Mesendoderm (in vitro differentiated cells): ENCODE measurements around the gene BICDL1. TPM values are rescaled to one million over a fixed set of nuclear protein-coding genes. Genes with fewer than 3 reads are reported as not detected.

Experiments
- DNase-seq: peaks from one replicate; pipeline ENCODE4 v3.0.0; 2013
- H2AK5ac ChIP-seq: 2 replicates; pipeline ENCODE4 v1.6.1; 2013; ENCODE audit warnings: low read length, inconsistent platforms
- H2BK120ac ChIP-seq: 2 replicates; pipeline ENCODE4 v1.6.1; 2013; ENCODE audit warnings: low read depth, mild to moderate bottlenecking, low read length, moderate library complexity, mixed read lengths
- H2BK15ac ChIP-seq: replicated peaks from 2 replicates; pipeline ENCODE4 v1.6.1; 2013; ENCODE audit warnings: low read depth, mild to moderate bottlenecking, moderate library complexity
- H2BK5ac ChIP-seq: 2 replicates; pipeline ENCODE4 v1.6.1; 2013; ENCODE audit warnings: low read length, inconsistent platforms
- H3K18ac ChIP-seq: 2 replicates; pipeline ENCODE4 v1.6.1; 2013; ENCODE audit warnings: mild to moderate bottlenecking, low read length, mixed read lengths
- H3K23ac ChIP-seq: one replicate; pipeline ENCODE4 v1.6.1; 2013; ENCODE audit warnings: low read length
- H3K27ac ChIP-seq: 2 replicates; pipeline ENCODE4 v1.5.1; 2013; ENCODE audit warnings: low read depth, mild to moderate bottlenecking, inconsistent platforms, low read length, moderate library complexity
- H3K27me3 ChIP-seq: 2 replicates; pipeline ENCODE4 v1.6.1; 2013; ENCODE audit warnings: low read length, control low read depth, mild to moderate bottlenecking, inconsistent platforms; ENCODE audit not compliant: insufficient read depth, poor library complexity
- H3K36me3 ChIP-seq: 2 replicates; pipeline ENCODE4 v1.6.1; 2013; ENCODE audit warnings: low read length, inconsistent platforms; ENCODE audit not compliant: control insufficient read depth, insufficient read depth
- H3K4ac ChIP-seq: one replicate; pipeline ENCODE4 v1.6.1; 2013; ENCODE audit warnings: low read depth, mild to moderate bottlenecking, low read length, moderate library complexity
- H3K4me1 ChIP-seq: 2 replicates; pipeline ENCODE4 v1.6.1; 2013; ENCODE audit warnings: low read depth, low read length, inconsistent platforms; ENCODE audit not compliant: control insufficient read depth
- H3K4me2 ChIP-seq: 2 replicates; pipeline ENCODE4 v1.6.1; 2013; ENCODE audit warnings: low read length
- H3K4me3 ChIP-seq: 2 replicates; pipeline ENCODE4 v1.5.1; 2013; ENCODE audit warnings: mild to moderate bottlenecking, low read length
- H3K56ac ChIP-seq: one replicate; pipeline ENCODE4 v1.6.1; 2013; ENCODE audit warnings: low read length
- H3K79me1 ChIP-seq: 2 replicates; pipeline ENCODE4 v1.6.1; 2013; ENCODE audit warnings: low read length, inconsistent platforms
- H3K79me2 ChIP-seq: 2 replicates; pipeline ENCODE4 v1.6.1; 2013; ENCODE audit warnings: mild to moderate bottlenecking, low read length; ENCODE audit not compliant: control insufficient read depth, insufficient read depth
- H3K9ac ChIP-seq: 2 replicates; pipeline ENCODE4 v1.6.1; 2013; ENCODE audit warnings: low read length, inconsistent platforms
- H4K5ac ChIP-seq: one replicate; pipeline ENCODE4 v1.6.1; 2013; ENCODE audit warnings: low read length
- H4K8ac ChIP-seq: one replicate; pipeline ENCODE4 v1.6.1; 2013; ENCODE audit warnings: low read depth, mild to moderate bottlenecking, control low read depth, low read length, moderate library complexity
- WGBS: extraction: QIAGEN DNeasy Blood & Tissue Kit; methylation state at CpG from one replicate; pipeline ENCODE4 v1.1.7; 2013; ENCODE audit warnings: low lambda C conversion rate, missing lambda C conversion rate; ENCODE audit not compliant: insufficient coverage; ENCODE audit errors: extremely low coverage; 5-methylcytosine and 5-hydroxymethylcytosine counted together
- polyA plus RNA-seq, 2 experiments: library from polyadenylated mRNA; stranded (reverse); fragments of 200-250 nt; gene quantifications; one replicate each; pipeline ENCODE4 v1.2.3, GENCODE V29; 2013

Gene BICDL1
- polyA plus RNA-seq (2013, experiment 1 of 2) = 6.9 TPM
- 7.8 TPM for polyA plus RNA-seq (2013, experiment 2 of 2)

- peak; percentile 96 for DNase-seq
- no peaks in the 10 kb centered on the region for H3K27me3 ChIP-seq
- H3K27ac ChIP-seq = peak within 1 kb of the TSS; percentile 86
Measured at GRCh38 chr12:119988472-119989360, at the start of gene BICDL1. TSS of gene BICDL1 (plus strand) at chr12:119989236. CDS start at chr12:119989869, 633 bp downstream.

GRCh38 chr12:119940897-119941296, 48.1 kb upstream of the BICDL1 start:
- no peak for DNase-seq
- H3K27ac ChIP-seq = no peak overlapping the region
- H2AK5ac ChIP-seq = no peak overlapping the region
- H3K79me2 ChIP-seq = no peaks in the 10 kb centered on the region
- no peak overlapping the region for H3K4ac ChIP-seq
- H3K4me2 ChIP-seq = no peak overlapping the region
- H2BK5ac ChIP-seq = no peak overlapping the region
- H2BK15ac ChIP-seq = no peak overlapping the region
- no peak overlapping the region for H4K5ac ChIP-seq
- no peak overlapping the region for H3K18ac ChIP-seq
- H3K4me3 ChIP-seq = no peak overlapping the region
- H3K4me1 ChIP-seq = no peaks in the 10 kb centered on the region
- H3K23ac ChIP-seq = no peak overlapping the region
- WGBS = no CpG with 5 or more reads among the region's 5 CpGs
- H3K36me3 ChIP-seq = no peaks in the 10 kb centered on the region
- H3K56ac ChIP-seq = no peak overlapping the region
- H3K27me3 ChIP-seq = no peaks in the 10 kb centered on the region
- H4K8ac ChIP-seq = no peak overlapping the region
- no peak overlapping the region for H2BK120ac ChIP-seq
- H3K79me1 ChIP-seq = no peaks in the 10 kb centered on the region
- H3K9ac ChIP-seq = no peak overlapping the region

More at GRCh38 chr12:119988472-119989360, at the start of gene BICDL1:
- no peak within 1 kb of the TSS for H2BK120ac ChIP-seq
- H3K9ac ChIP-seq = peak within 1 kb of the TSS; percentile 63
- H4K8ac ChIP-seq = no peak within 1 kb of the TSS
- H3K79me1 ChIP-seq = no peaks in the 10 kb centered on the region
- H2AK5ac ChIP-seq = no peak within 1 kb of the TSS
- H3K4ac ChIP-seq = no peak within 1 kb of the TSS
- no peak within 1 kb of the TSS for H3K23ac ChIP-seq
- H3K36me3 ChIP-seq = no peaks in the 10 kb centered on the region
- peak within 1 kb of the TSS; percentile 85 for H3K56ac ChIP-seq
- H3K4me3 ChIP-seq = peak within 1 kb of the TSS; percentile 50
- H3K79me2 ChIP-seq = no peaks in the 10 kb centered on the region
- peak within 1 kb of the TSS; percentile 83 for H3K4me2 ChIP-seq
- H4K5ac ChIP-seq = no peak within 1 kb of the TSS
- no CpG with 5 or more reads among the region's 94 CpGs for WGBS
- no peak within 1 kb of the TSS for H2BK15ac ChIP-seq
- H2BK5ac ChIP-seq = no peak within 1 kb of the TSS
- peak within 1 kb of the TSS; percentile 8 for H3K18ac ChIP-seq
- peaks cover 2% of the 10 kb centered on the region for H3K4me1 ChIP-seq

GRCh38 chr12:119942386-119942785, 46.6 kb upstream of the BICDL1 start:
- Histone ChIP-seq H4K8ac (no peak overlapping the region), H3K79me1 (no peaks in the 10 kb centered on the region), H3K79me2 (no peaks in the 10 kb centered on the region), H2BK15ac (no peak overlapping the region), H3K18ac (no peak overlapping the region), H3K27me3 (no peaks in the 10 kb centered on the region), H2BK120ac (no peak overlapping the region), H2AK5ac (no peak overlapping the region), H3K4me2 (no peak overlapping the region), H3K23ac (no peak overlapping the region), H3K4ac (no peak overlapping the region), H3K36me3 (no peaks in the 10 kb centered on the region), H3K9ac (no peak overlapping the region), H4K5ac (no peak overlapping the region), H3K4me3 (no peak overlapping the region), H3K4me1 (no peaks in the 10 kb centered on the region), H3K56ac (no peak overlapping the region), H3K27ac (no peak overlapping the region), H2BK5ac (no peak overlapping the region)
- WGBS = no CpG with 5 or more reads among the region's 7 CpGs
- no peak for DNase-seq

GRCh38 chr12:119946213-119946612, 42.8 kb upstream of the BICDL1 start:
- no peak for DNase-seq
- Histone ChIP-seq H3K18ac (no peak overlapping the region), H3K56ac (no peak overlapping the region), H2AK5ac (no peak overlapping the region), H2BK5ac (no peak overlapping the region), H3K9ac (no peak overlapping the region), H3K4me2 (no peak overlapping the region), H3K36me3 (no peaks in the 10 kb centered on the region), H3K23ac (no peak overlapping the region), H3K4ac (no peak overlapping the region), H4K8ac (no peak overlapping the region), H3K27me3 (no peaks in the 10 kb centered on the region), H3K4me1 (no peaks in the 10 kb centered on the region), H2BK120ac (no peak overlapping the region), H2BK15ac (no peak overlapping the region), H3K27ac (no peak overlapping the region), H4K5ac (no peak overlapping the region), H3K79me2 (no peaks in the 10 kb centered on the region), H3K4me3 (no peak overlapping the region), H3K79me1 (no peaks in the 10 kb centered on the region)
- WGBS = no CpG with 5 or more reads among the region's 6 CpGs

GRCh38 chr12:119949145-119949544, 39.9 kb upstream of the BICDL1 start:
- no CpG with 5 or more reads among the region's 10 CpGs for WGBS
- no peak overlapping the region for H3K4me3 ChIP-seq

More at GRCh38 chr12:119949145-119949544, 39.9 kb upstream of the BICDL1 start:
- Histone ChIP-seq H2BK120ac (no peak overlapping the region), H3K56ac (no peak overlapping the region), H2AK5ac (no peak overlapping the region), H3K27me3 (no peaks in the 10 kb centered on the region), H3K79me2 (no peaks in the 10 kb centered on the region), H3K4ac (no peak overlapping the region), H4K8ac (no peak overlapping the region), H3K4me2 (no peak overlapping the region), H3K18ac (no peak overlapping the region), H3K23ac (no peak overlapping the region), H3K4me1 (no peaks in the 10 kb centered on the region), H3K36me3 (no peaks in the 10 kb centered on the region), H3K27ac (no peak overlapping the region), H4K5ac (no peak overlapping the region), H2BK15ac (no peak overlapping the region), H3K79me1 (no peaks in the 10 kb centered on the region), H3K9ac (no peak overlapping the region), H2BK5ac (no peak overlapping the region)
- DNase-seq = peak; percentile 43
